Activated CD4-positive, alpha-beta T cell treated with anti-CD3 and anti-CD28 coated beads, Interleukin-2, amount 10 ng/mL, durations not matched to agents 7 days and 5 days (primary cell): ENCODE data around the gene ZBTB26. TPM values are rescaled to one million over a fixed set of nuclear protein-coding genes. Genes with fewer than 3 reads are reported as not detected.

Experiments used
- CTCF ChIA-PET: fragments of 350-600 bp; sonication (Branson Sonifier 250); formaldehyde crosslinking; loops from one replicate; lab custom pipeline; 2021; ENCODE audit warnings: antibody characterized with exemption; lab: Charles Lee
- POLR2A ChIA-PET: fragments of 350-600 bp; sonication (Branson Sonifier 250); formaldehyde crosslinking; loops from one replicate; lab custom pipeline; 2021; ENCODE audit warnings: antibody characterized with exemption; lab: Charles Lee
- DNase-seq: peaks from one replicate; pipeline ENCODE4 v3.0.0-alpha.2; 2020
- H3K27ac Mint-ChIP-seq: one replicate; pipeline ENCODE4 v1.8.0; 2021; ENCODE audit warnings: mild to moderate bottlenecking, moderate library complexity, mixed read lengths
- H3K27me3 Mint-ChIP-seq: one replicate; pipeline ENCODE4 v1.8.0; 2021; ENCODE audit warnings: mixed read lengths
- H3K36me3 Mint-ChIP-seq: one replicate; pipeline ENCODE4 v1.8.0; 2021; ENCODE audit warnings: low read depth, mixed read lengths
- H3K4me1 Mint-ChIP-seq: one replicate; pipeline ENCODE4 v1.8.0; 2021; ENCODE audit warnings: mixed read lengths
- H3K4me3 Mint-ChIP-seq: one replicate; pipeline ENCODE4 v1.8.0; 2021; ENCODE audit warnings: mild to moderate bottlenecking, moderate library complexity, mixed read lengths
- H3K9me3 Mint-ChIP-seq: one replicate; pipeline ENCODE4 v1.8.0; 2021; ENCODE audit warnings: mixed read lengths
- total RNA-seq, 2 experiments: library from RNA; stranded (reverse); gene quantifications; one replicate each; pipeline ENCODE4 v1.2.3, GENCODE V29; 2021

The ZBTB26 gene
- total RNA-seq, 2 experiments from 2014 or later = 7.3 to 9.6 TPM

GRCh38 chr9:122866079-122866478, 65.2 kb downstream of the ZBTB26 start:
- no peak overlapping the region for H3K27ac Mint-ChIP-seq

More at GRCh38 chr9:122866079-122866478, 65.2 kb downstream of the ZBTB26 start:
- no peak overlapping the region for H3K4me3 Mint-ChIP-seq
- no peaks in the 10 kb centered on the region for H3K9me3 Mint-ChIP-seq
- H3K4me1 Mint-ChIP-seq = no peaks in the 10 kb centered on the region
- H3K27me3 Mint-ChIP-seq = no peaks in the 10 kb centered on the region
- H3K36me3 Mint-ChIP-seq = peaks cover 42% of the 10 kb centered on the region
- ChIA-PET CTCF (no interaction called here), POLR2A (no interaction called here)
- no peak for DNase-seq

Other genes with a start within 250 kb of the ZBTB26 start
- not detected for gene OR1L4, start 207.5 kb downstream of the ZBTB26 start, total RNA-seq
- not detected for gene OR1L6, start 189.2 kb downstream of the ZBTB26 start, total RNA-seq
- not detected for gene OR5C1, start 142.6 kb downstream of the ZBTB26 start, total RNA-seq
- not detected for gene OR1K1, start 131.4 kb downstream of the ZBTB26 start, total RNA-seq
- gene PDCL, start 102.9 kb downstream of the ZBTB26 start, total RNA-seq = 10 to 100 TPM; 22.4 to 25.2 TPM
- gene RC3H2, start 26.2 kb downstream of the ZBTB26 start, total RNA-seq = 10 to 100 TPM; 44.1 to 46.8 TPM
- 10 to 100 TPM; 11.8 to 12.2 TPM for gene ZBTB6, start 18.2 kb downstream of the ZBTB26 start, total RNA-seq
- gene RABGAP1, start 9.5 kb upstream of the ZBTB26 start, total RNA-seq = 10 to 100 TPM; 28.4 to 32.9 TPM
- 1 to 10 TPM in 1 of 2 experiments, under 1 TPM in 1; 0.94 to 1.3 TPM for gene GPR21, start 102.2 kb upstream of the ZBTB26 start, total RNA-seq